Measurements from ENCODE around the gene PCDHGA6. TPM values are rescaled to one million over a fixed set of nuclear protein-coding genes. Genes with fewer than 3 reads are reported as not detected.
"Not testable (repeated sequence)": the region's sequence is repeated elsewhere in the genome, so short reads cannot be mapped to it uniquely, and the experiment has no call there.

Gene PCDHGA6
- total RNA-seq, 3 donors from 2014 or later = 1.6 to 6.7 (median 1.9) TPM

DNA sequence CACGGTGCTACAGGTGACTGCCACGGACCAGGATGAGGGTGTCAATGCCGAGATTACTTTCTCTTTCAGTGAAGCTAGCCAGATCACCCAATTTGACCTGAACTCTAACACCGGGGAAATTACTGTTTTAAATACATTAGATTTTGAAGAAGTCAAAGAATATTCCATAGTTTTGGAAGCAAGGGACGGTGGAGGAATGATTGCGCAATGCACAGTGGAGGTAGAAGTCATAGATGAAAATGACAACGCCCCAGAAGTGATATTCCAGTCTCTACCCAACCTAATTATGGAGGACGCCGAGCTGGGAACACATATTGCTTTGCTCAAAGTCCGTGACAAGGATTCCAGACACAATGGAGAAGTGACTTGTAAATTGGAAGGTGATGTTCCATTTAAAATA lies 15.0 kb downstream of the PCDHGA6 start:
- no peak for TF ChIP-seq CTCF (IDR thresholded peaks at IDR 0.05)
- DNase-seq = no peak
- intact Hi-C loops (cut with DNase I, micrococcal nuclease) = no loop called here
- Histone ChIP-seq H3K36me3 (ENCODE audit: low read depth) (no peaks in the 10 kb centered on the region), H3K9me3 (peaks cover 92% of the 10 kb centered on the region), H3K4me3 (no peak overlapping the region), H3K4me1 (ENCODE audit: low read depth) (no peaks in the 10 kb centered on the region)
- ATAC-seq = no peak

- intact Hi-C loops (cut with DNase I, micrococcal nuclease) = no loop called here
- no peak for ATAC-seq
- no peak for DNase-seq
- H3K4me3 ChIP-seq = no peak overlapping the region
- no peaks in the 10 kb centered on the region for H3K36me3 ChIP-seq (ENCODE audit: low read depth)
- no peak for TF ChIP-seq CTCF (IDR thresholded peaks at IDR 0.05)
- H3K4me1 ChIP-seq (ENCODE audit: low read depth) = no peaks in the 10 kb centered on the region
- H3K9me3 ChIP-seq = peaks cover 92% of the 10 kb centered on the region
Measured at GRCh38 chr5:141389153-141390042, 15.7 kb downstream of the PCDHGA6 start.

DNA sequence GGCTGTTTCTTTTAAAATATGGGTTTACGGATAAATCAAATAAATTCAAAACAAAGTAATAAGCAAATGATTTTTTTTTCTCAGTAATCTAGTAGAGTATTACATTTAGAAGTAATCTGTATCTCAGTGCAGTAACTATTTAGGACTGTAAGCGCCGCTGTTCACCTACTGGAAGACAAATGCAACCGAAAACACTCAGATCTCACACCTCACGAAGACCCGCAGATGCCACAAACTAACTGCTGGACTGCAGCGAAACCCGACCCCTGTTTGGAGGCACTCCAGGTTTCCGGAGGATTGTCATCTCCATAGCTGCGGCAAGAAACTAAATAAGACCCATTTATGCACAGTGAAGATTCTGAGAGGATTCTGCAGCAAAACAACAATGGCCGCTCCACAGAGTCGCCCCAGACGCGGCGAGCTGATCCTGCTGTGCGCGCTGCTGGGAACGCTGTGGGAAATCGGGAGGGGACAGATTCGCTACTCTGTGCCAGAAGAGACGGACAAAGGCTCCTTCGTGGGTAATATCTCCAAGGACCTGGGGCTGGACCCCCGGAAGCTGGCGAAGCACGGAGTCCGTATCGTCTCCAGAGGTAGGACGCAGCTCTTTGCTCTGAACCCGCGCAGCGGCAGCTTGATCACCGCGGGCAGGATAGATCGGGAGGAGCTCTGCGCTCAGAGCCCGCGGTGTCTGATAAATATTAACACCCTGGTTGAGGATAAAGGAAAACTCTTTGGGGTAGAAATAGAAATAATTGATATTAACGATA lies 18.9 kb downstream of the PCDHGA6 start, which contains the start of gene PCDHGA8:
PCDHGA8 (plus strand) TSS at position 205 of the 770 bp plus-strand sequence; CDS start at position 386, 181 bp downstream.
- H3K4me3 ChIP-seq = no peak within 1 kb of the TSS
- no peak for ATAC-seq
- DNase-seq = no peak
- H3K4me1 ChIP-seq (ENCODE audit: low read depth) = no peaks in the 10 kb centered on the region
- peaks cover 77% of the 10 kb centered on the region for H3K9me3 ChIP-seq
- TF ChIP-seq CTCF (IDR thresholded peaks at IDR 0.05) = no peak
- intact Hi-C loops (cut with DNase I, micrococcal nuclease) = no loop called here
- H3K36me3 ChIP-seq (ENCODE audit: low read depth) = no peaks in the 10 kb centered on the region

GRCh38 chr5:141393267-141393666 lies 19.6 kb downstream of the PCDHGA6 start:
- DNase-seq (no peak), ATAC-seq (no peak)
- peaks cover 77% of the 10 kb centered on the region for H3K9me3 ChIP-seq
- H3K4me3 ChIP-seq = no peak overlapping the region
- no peaks in the 10 kb centered on the region for H3K36me3 ChIP-seq (ENCODE audit: low read depth)
- intact Hi-C loops (cut with DNase I, micrococcal nuclease) = no loop called here
- H3K4me1 ChIP-seq (ENCODE audit: low read depth) = no peaks in the 10 kb centered on the region
- no peak for TF ChIP-seq CTCF (IDR thresholded peaks at IDR 0.05)

GRCh38 chr5:141394401-141395187 lies 20.9 kb downstream of the PCDHGA6 start:
- intact Hi-C loops (cut with DNase I, micrococcal nuclease); H3K4me1 ChIP-seq (ENCODE audit: low read depth); H3K4me3 ChIP-seq; ATAC-seq; H3K36me3 ChIP-seq (ENCODE audit: low read depth); DNase-seq: not testable (repeated sequence)
- peaks cover 76% of the 10 kb centered on the region for H3K9me3 ChIP-seq

Measured in mucosa of descending colon (tissue), 3 donors.